HepG2 (cell line): Measurements from ENCODE around the gene HYAL2. TPM values are rescaled to one million over a fixed set of nuclear protein-coding genes. Genes with fewer than 3 reads are reported as not detected.
A peak's percentile ranks its signal among the peaks of the same experiment; 100 is the strongest.

ENCODE experiments used
- CBX2 ChIP-seq, 2 experiments: fragments of 200-600 bp in 1 of 2; sonication (generic); formaldehyde crosslinking in 1 of 2; IDR thresholded peaks; 2 replicates each; pipeline versions ENCODE4 v1.7.0 to v1.8.1; 2018 to 2022; ENCODE audit warnings: low read depth in 2 of 2, low read length in 1 of 2, mild to moderate bottlenecking in 1 of 2, missing genetic modification reagents in 1 of 2
- HHEX ChIP-seq: IDR thresholded peaks from 2 replicates; pipeline ENCODE4 v1.6.1; 2016; ENCODE audit warnings: control low read depth
- ISL2 ChIP-seq: sonication (generic); formaldehyde crosslinking; IDR thresholded peaks from 2 replicates; pipeline ENCODE4 v1.5.0; 2020; ENCODE audit warnings: missing genetic modification reagents
- KDM3A ChIP-seq: IDR thresholded peaks from 2 replicates; pipeline ENCODE4 v1.6.1; 2018; ENCODE audit warnings: low read depth, missing compliant biosample characterization
- MTF1 ChIP-seq: sonication (generic); formaldehyde crosslinking; IDR thresholded peaks from 2 replicates; pipeline ENCODE4 v1.5.0; 2020; ENCODE audit warnings: missing genetic modification reagents
- SMAD1 ChIP-seq: sonication (generic); formaldehyde crosslinking; IDR thresholded peaks from 2 replicates; pipeline ENCODE4 v1.4.0; 2020; ENCODE audit warnings: missing genetic modification reagents, low read depth, mild to moderate bottlenecking, borderline replicate concordance
- TBX3 ChIP-seq: fragments of 450-650 bp; IDR thresholded peaks from 2 replicates; pipeline ENCODE4 v1.6.1; 2017; ENCODE audit warnings: antibody characterized with exemption, mild to moderate bottlenecking, inconsistent platforms, borderline replicate concordance
- TRIM22 ChIP-seq: fragments of 450-650 bp; IDR thresholded peaks from 2 replicates; pipeline ENCODE4 v1.6.1; 2017
- ZBTB7B ChIP-seq: sonication (generic); formaldehyde crosslinking; IDR thresholded peaks from 2 replicates; pipeline ENCODE4 v1.4.0; 2020; ENCODE audit warnings: missing genetic modification reagents
- ZNF264 ChIP-seq: sonication (generic); formaldehyde crosslinking; IDR thresholded peaks from 2 replicates; pipeline ENCODE4 v1.4.0; 2020; ENCODE audit warnings: missing genetic modification reagents
- ZNF343 ChIP-seq: sonication (generic); formaldehyde crosslinking; IDR thresholded peaks from 2 replicates; pipeline ENCODE4 v1.4.0; 2020; ENCODE audit warnings: mild to moderate bottlenecking, missing genetic modification reagents
- ZNF704 ChIP-seq: sonication (generic); formaldehyde crosslinking; IDR thresholded peaks from 2 replicates; pipeline ENCODE4 v1.8.1; 2023; ENCODE audit warnings: mild to moderate bottlenecking, inconsistent platforms, moderate library complexity, missing genetic modification reagents, borderline replicate concordance
- ZNF709 ChIP-seq: sonication (generic); formaldehyde crosslinking; IDR thresholded peaks from 2 replicates; pipeline ENCODE4 v1.5.0; 2020; ENCODE audit warnings: mild to moderate bottlenecking, missing genetic modification reagents
- polyA plus RNA-seq, 8 experiments: library from polyadenylated mRNA; depleted of rRNA in 3 of 8; stranded (reverse) in 7 of 8; unstranded in 1 of 8; fragments of >200 nt; fragmentation: Illumina TruSeq in 4 of 8; extraction: Trizol in 4 of 8; gene quantifications; 2 replicates each; pipeline versions ENCODE4 v1.2.1 to v1.2.3, GENCODE V29; 2011 to 2016; ENCODE audit warnings: low read depth in 4 of 8, missing spikeins in 1 of 8, mixed read lengths in 1 of 8; ENCODE audit not compliant: insufficient read depth in 1 of 8
- total RNA-seq, 5 experiments: library from RNA; depleted of rRNA; stranded (reverse); fragments of >200 nt; fragmentation: Illumina TruSeq; extraction: Trizol; gene quantifications; 2 replicates each; pipeline ENCODE4 v1.2.3, GENCODE V29; 2016; ENCODE audit warnings: low read depth in 1 of 5
- TF ChIP-seq, protein P1 (sequence below): sonication (generic); formaldehyde crosslinking; IDR thresholded peaks from 2 replicates; pipeline ENCODE4 v1.4.0; 2020; ENCODE audit warnings: missing genetic modification reagents
- TF ChIP-seq, protein P2 (sequence below): sonication (generic); formaldehyde crosslinking; IDR thresholded peaks from 2 replicates; pipeline ENCODE4 v1.5.0; 2020; ENCODE audit warnings: mild to moderate bottlenecking, missing genetic modification reagents, borderline replicate concordance

HYAL2 gene
- total and polyA plus RNA-seq, 2 of the 13 experiments (the other 11 are each of a cell fraction or from before 2014, with no cell fraction given), result 76.2 to 102 TPM

- TF ChIP-seq, protein P1, sequence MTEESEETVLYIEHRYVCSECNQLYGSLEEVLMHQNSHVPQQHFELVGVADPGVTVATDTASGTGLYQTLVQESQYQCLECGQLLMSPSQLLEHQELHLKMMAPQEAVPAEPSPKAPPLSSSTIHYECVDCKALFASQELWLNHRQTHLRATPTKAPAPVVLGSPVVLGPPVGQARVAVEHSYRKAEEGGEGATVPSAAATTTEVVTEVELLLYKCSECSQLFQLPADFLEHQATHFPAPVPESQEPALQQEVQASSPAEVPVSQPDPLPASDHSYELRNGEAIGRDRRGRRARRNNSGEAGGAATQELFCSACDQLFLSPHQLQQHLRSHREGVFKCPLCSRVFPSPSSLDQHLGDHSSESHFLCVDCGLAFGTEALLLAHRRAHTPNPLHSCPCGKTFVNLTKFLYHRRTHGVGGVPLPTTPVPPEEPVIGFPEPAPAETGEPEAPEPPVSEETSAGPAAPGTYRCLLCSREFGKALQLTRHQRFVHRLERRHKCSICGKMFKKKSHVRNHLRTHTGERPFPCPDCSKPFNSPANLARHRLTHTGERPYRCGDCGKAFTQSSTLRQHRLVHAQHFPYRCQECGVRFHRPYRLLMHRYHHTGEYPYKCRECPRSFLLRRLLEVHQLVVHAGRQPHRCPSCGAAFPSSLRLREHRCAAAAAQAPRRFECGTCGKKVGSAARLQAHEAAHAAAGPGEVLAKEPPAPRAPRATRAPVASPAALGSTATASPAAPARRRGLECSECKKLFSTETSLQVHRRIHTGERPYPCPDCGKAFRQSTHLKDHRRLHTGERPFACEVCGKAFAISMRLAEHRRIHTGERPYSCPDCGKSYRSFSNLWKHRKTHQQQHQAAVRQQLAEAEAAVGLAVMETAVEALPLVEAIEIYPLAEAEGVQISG, result peak; percentile 93
- TF ChIP-seq TRIM22 (no peak), ZNF264 (CRISPR knock-in tag) (peak; percentile 91; the same call in 1 of the 2 replicates), CBX2 (IDR thresholded peaks at IDR 0.05; ENCODE audit: low read depth, low read length) (no peak), CBX2 (CRISPR knock-in tag; IDR thresholded peaks at IDR 0.05; ENCODE audit: low read depth) (no peak), MTF1 (CRISPR knock-in tag) (peak; percentile 92), ZNF709 (CRISPR knock-in tag) (peak; percentile 79), ZNF343 (CRISPR knock-in tag) (peak; percentile 85; the same call in 1 of the 2 replicates), KDM3A (peak; percentile 63), TBX3 (no peak), SMAD1 (peak; percentile 99), HHEX (CRISPR knock-in tag) (0 out of 2 replicates have a peak, but pooled peaks have one; percentile 8), ZBTB7B (CRISPR knock-in tag) (no peak), ISL2 (CRISPR knock-in tag) (peak; percentile 17; the same call in 1 of the 2 replicates), ZNF704 (CRISPR knock-in tag) (peak; percentile 86; the same call in 1 of the 2 replicates)
- TF ChIP-seq, protein P2, sequence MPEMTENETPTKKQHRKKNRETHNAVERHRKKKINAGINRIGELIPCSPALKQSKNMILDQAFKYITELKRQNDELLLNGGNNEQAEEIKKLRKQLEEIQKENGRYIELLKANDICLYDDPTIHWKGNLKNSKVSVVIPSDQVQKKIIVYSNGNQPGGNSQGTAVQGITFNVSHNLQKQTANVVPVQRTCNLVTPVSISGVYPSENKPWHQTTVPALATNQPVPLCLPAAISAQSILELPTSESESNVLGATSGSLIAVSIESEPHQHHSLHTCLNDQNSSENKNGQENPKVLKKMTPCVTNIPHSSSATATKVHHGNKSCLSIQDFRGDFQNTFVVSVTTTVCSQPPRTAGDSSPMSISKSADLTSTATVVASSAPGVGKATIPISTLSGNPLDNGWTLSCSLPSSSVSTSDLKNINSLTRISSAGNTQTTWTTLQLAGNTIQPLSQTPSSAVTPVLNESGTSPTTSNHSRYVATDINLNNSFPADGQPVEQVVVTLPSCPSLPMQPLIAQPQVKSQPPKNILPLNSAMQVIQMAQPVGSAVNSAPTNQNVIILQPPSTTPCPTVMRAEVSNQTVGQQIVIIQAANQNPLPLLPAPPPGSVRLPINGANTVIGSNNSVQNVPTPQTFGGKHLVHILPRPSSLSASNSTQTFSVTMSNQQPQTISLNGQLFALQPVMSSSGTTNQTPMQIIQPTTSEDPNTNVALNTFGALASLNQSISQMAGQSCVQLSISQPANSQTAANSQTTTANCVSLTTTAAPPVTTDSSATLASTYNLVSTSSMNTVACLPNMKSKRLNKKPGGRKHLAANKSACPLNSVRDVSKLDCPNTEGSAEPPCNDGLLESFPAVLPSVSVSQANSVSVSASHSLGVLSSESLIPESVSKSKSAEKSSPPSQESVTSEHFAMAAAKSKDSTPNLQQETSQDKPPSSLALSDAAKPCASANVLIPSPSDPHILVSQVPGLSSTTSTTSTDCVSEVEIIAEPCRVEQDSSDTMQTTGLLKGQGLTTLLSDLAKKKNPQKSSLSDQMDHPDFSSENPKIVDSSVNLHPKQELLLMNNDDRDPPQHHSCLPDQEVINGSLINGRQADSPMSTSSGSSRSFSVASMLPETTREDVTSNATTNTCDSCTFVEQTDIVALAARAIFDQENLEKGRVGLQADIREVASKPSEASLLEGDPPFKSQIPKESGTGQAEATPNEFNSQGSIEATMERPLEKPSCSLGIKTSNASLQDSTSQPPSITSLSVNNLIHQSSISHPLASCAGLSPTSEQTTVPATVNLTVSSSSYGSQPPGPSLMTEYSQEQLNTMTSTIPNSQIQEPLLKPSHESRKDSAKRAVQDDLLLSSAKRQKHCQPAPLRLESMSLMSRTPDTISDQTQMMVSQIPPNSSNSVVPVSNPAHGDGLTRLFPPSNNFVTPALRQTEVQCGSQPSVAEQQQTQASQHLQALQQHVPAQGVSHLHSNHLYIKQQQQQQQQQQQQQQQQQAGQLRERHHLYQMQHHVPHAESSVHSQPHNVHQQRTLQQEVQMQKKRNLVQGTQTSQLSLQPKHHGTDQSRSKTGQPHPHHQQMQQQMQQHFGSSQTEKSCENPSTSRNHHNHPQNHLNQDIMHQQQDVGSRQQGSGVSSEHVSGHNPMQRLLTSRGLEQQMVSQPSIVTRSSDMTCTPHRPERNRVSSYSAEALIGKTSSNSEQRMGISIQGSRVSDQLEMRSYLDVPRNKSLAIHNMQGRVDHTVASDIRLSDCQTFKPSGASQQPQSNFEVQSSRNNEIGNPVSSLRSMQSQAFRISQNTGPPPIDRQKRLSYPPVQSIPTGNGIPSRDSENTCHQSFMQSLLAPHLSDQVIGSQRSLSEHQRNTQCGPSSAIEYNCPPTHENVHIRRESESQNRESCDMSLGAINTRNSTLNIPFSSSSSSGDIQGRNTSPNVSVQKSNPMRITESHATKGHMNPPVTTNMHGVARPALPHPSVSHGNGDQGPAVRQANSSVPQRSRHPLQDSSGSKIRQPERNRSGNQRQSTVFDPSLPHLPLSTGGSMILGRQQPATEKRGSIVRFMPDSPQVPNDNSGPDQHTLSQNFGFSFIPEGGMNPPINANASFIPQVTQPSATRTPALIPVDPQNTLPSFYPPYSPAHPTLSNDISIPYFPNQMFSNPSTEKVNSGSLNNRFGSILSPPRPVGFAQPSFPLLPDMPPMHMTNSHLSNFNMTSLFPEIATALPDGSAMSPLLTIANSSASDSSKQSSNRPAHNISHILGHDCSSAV (CRISPR knock-in tag), result 0 out of 2 replicates have a peak, but pooled peaks have one; percentile 39
Observed at GRCh38 chr3:50350527-50351322, 28.2 kb upstream of the HYAL2 start, which contains the start of the genes CYB561D2 and NPRL2 (continued).
